ENCODE data around the gene MANEAL.

The MANEAL gene

GRCh38 chr1:37793773-37794371 is at the start of gene MANEAL:
MANEAL (plus strand) TSS chr1:37793847; CDS start chr1:37794183, 336 bp downstream.
- no peak for TF ChIP-seq CTCF (conservative IDR thresholded peaks at IDR 0.05; ENCODE audit: low read depth, low read length)
- peak within 1 kb of the TSS; percentile 57 for H3K4me3 ChIP-seq (ENCODE audit: low read depth, low read length)
- peak; percentile 67 for DNase-seq (ENCODE audit: low read depth)

GRCh38 chr1:37746806-37747205 is 46.8 kb upstream of the MANEAL start:
- no peak for TF ChIP-seq CTCF (conservative IDR thresholded peaks at IDR 0.05; ENCODE audit: low read depth, low read length)
- no peak overlapping the region for H3K4me3 ChIP-seq (ENCODE audit: low read depth, low read length)
- DNase-seq (ENCODE audit: low read depth) = no peak

- DNase-seq (ENCODE audit: low read depth) = no peak
- no peak for TF ChIP-seq CTCF (conservative IDR thresholded peaks at IDR 0.05; ENCODE audit: low read depth, low read length)
- H3K4me3 ChIP-seq (ENCODE audit: low read depth, low read length) = no peak overlapping the region
Observed at GRCh38 chr1:37748565-37748964, 45.1 kb upstream of the MANEAL start.

- no peak for DNase-seq (ENCODE audit: low read depth)
- TF ChIP-seq CTCF (conservative IDR thresholded peaks at IDR 0.05; ENCODE audit: low read depth, low read length) = no peak
- H3K4me3 ChIP-seq (ENCODE audit: low read depth, low read length) = no peak overlapping the region
Observed at GRCh38 chr1:37752213-37752582, 41.4 kb upstream of the MANEAL start.

- TF ChIP-seq CTCF (conservative IDR thresholded peaks at IDR 0.05; ENCODE audit: low read depth, low read length) = no peak
- peak overlapping the region; percentile 5 for H3K4me3 ChIP-seq (ENCODE audit: low read depth, low read length)
- DNase-seq (ENCODE audit: low read depth) = peak; percentile 9
Observed at GRCh38 chr1:37752583-37753471, 40.8 kb upstream of the MANEAL start.

- H3K4me3 ChIP-seq (ENCODE audit: low read depth, low read length) = no peak overlapping the region
- TF ChIP-seq CTCF (conservative IDR thresholded peaks at IDR 0.05; ENCODE audit: low read depth, low read length) = no peak
- no peak for DNase-seq (ENCODE audit: low read depth)
Observed at GRCh38 chr1:37753473-37754321, 40.0 kb upstream of the MANEAL start.
